ENCODE measurements around the gene LYVE1. TPM values are rescaled to one million over a fixed set of nuclear protein-coding genes. Genes with fewer than 3 reads are reported as not detected.

LYVE1 gene
- total RNA-seq, 1 donor from 2014 or later: 0.14 TPM

DNA sequence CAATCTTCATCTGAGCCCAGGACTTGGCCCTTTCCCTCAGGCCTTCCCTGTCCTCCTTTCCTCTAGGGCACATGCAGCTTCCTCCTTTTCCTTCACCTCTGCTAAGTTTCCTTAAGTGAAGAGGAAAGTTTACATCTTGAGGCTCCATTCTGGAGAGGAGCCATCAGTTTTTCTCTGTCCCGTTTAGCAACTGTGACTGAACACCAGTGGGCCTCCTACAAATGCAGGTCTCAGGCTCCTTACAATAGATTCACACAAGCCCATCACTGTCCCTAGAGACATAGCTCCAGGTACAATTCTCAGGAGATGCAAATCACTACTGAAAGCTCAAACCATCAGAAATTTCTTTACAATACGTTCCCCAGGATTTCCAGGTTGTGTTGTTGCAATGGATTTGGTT is 23.3 kb upstream of the LYVE1 start:
- Mint-ChIP-seq H3K27me3 (ENCODE audit: low read depth) (no peaks in the 10 kb centered on the region), H3K4me3 (no peak overlapping the region), H3K27ac (ENCODE audit: unreplicated experiment) (no peak overlapping the region), H3K9me3 (peaks cover 2% of the 10 kb centered on the region), H3K36me3 (ENCODE audit: low read depth) (peaks cover 5% of the 10 kb centered on the region), H3K4me1 (peaks cover 8% of the 10 kb centered on the region)
- no peak for DNase-seq (ENCODE audit: low read depth, low spot score)
- TF ChIP-seq, protein P1, sequence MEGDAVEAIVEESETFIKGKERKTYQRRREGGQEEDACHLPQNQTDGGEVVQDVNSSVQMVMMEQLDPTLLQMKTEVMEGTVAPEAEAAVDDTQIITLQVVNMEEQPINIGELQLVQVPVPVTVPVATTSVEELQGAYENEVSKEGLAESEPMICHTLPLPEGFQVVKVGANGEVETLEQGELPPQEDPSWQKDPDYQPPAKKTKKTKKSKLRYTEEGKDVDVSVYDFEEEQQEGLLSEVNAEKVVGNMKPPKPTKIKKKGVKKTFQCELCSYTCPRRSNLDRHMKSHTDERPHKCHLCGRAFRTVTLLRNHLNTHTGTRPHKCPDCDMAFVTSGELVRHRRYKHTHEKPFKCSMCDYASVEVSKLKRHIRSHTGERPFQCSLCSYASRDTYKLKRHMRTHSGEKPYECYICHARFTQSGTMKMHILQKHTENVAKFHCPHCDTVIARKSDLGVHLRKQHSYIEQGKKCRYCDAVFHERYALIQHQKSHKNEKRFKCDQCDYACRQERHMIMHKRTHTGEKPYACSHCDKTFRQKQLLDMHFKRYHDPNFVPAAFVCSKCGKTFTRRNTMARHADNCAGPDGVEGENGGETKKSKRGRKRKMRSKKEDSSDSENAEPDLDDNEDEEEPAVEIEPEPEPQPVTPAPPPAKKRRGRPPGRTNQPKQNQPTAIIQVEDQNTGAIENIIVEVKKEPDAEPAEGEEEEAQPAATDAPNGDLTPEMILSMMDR (conservative IDR thresholded peaks at IDR 0.05): no peak

DNA sequence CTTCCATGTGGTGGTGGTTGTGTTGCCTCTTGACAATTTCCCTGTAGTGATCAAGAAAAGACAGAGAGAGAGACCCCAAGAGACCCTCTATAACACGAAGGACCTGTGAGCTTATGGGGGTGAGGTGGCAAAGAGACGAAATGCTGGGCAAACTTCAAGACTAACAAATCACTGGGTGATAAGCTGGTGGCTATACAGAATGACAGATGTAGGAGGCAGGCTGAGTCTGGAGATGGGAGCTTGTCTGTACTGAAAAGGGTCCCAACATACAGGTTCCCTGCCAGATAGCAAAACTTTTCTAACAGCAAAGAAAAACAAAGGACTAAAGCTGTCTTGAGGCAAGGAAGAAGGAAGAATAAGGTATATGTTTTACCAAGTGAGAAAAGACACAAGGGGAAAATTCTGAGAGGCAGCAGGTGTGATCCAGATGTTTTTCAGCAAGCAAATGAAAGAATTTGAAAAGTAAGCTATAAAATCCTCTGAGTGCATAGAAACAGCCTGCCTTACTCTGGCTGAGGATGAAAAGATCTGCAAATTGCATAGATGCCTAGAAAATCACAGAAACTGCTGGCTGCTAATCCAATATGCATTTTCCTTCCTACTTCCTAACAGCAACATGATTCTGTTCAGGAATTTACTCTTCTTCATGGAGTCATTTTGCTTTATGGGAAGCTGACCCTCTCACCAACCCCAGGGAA is 21.9 kb upstream of the LYVE1 start:
- Mint-ChIP-seq H3K27me3 (ENCODE audit: low read depth) (no peaks in the 10 kb centered on the region), H3K4me1 (peaks cover 8% of the 10 kb centered on the region), H3K27ac (ENCODE audit: unreplicated experiment) (no peak overlapping the region), H3K4me3 (no peak overlapping the region), H3K36me3 (ENCODE audit: low read depth) (no peaks in the 10 kb centered on the region), H3K9me3 (no peaks in the 10 kb centered on the region)
- DNase-seq (ENCODE audit: low read depth, low spot score): no peak
- TF ChIP-seq, protein P1 (conservative IDR thresholded peaks at IDR 0.05): no peak

DNA sequence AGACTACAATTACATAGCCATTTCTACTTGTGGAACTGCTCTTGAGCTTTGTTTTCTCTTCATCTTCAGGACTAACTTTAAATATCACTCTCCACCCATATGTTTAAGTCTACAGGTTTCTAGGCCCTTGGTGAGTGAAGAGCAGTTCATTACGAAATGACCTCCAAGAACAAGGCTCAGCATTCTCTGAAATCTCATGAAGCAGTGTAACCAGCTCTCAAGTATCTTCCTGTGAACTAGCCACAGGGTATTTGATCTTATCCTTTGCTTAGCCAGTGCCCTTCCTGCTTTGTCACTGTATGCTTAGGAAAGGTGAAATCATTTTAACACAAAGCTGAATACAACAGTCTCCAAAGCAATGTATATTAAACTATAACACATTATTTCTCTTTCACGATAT is 20.4 kb upstream of the LYVE1 start:
- peaks cover 8% of the 10 kb centered on the region for H3K4me1 Mint-ChIP-seq

DNA sequence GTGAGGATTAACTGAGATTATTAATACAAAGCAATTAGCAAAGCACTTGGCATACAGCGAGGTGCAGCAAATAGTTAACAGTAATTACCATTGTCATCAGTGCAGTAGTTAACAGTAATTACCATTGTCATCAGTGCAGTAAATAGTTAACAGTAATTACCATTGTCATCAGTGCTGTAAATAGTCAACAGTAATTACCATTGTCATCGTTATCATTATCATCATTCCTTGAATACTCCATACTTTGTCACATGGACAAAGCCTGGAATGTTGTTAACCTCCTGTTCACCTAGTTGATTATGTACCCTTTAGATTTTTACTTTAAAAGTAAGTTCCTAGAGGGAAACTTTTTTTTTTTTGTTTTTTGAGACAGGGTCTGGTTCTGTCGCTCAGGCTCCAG is 19.5 kb upstream of the LYVE1 start:
- H3K36me3 Mint-ChIP-seq (ENCODE audit: low read depth): no peaks in the 10 kb centered on the region
- TF ChIP-seq, protein P1 (conservative IDR thresholded peaks at IDR 0.05): no peak
- no peak for DNase-seq (ENCODE audit: low read depth, low spot score)
- H3K4me1 Mint-ChIP-seq: peaks cover 8% of the 10 kb centered on the region
- no peaks in the 10 kb centered on the region for H3K9me3 Mint-ChIP-seq
- H3K27ac Mint-ChIP-seq (ENCODE audit: unreplicated experiment): no peak overlapping the region
- no peaks in the 10 kb centered on the region for H3K27me3 Mint-ChIP-seq (ENCODE audit: low read depth)
- no peak overlapping the region for H3K4me3 Mint-ChIP-seq

More for the DNA sequence above, 20.4 kb upstream of the LYVE1 start:
- TF ChIP-seq, protein P1 (conservative IDR thresholded peaks at IDR 0.05): no peak
- Mint-ChIP-seq H3K27ac (ENCODE audit: unreplicated experiment) (no peak overlapping the region), H3K4me3 (no peak overlapping the region), H3K27me3 (ENCODE audit: low read depth) (no peaks in the 10 kb centered on the region), H3K36me3 (ENCODE audit: low read depth) (no peaks in the 10 kb centered on the region), H3K9me3 (no peaks in the 10 kb centered on the region)
- no peak for DNase-seq (ENCODE audit: low read depth, low spot score)

DNA sequence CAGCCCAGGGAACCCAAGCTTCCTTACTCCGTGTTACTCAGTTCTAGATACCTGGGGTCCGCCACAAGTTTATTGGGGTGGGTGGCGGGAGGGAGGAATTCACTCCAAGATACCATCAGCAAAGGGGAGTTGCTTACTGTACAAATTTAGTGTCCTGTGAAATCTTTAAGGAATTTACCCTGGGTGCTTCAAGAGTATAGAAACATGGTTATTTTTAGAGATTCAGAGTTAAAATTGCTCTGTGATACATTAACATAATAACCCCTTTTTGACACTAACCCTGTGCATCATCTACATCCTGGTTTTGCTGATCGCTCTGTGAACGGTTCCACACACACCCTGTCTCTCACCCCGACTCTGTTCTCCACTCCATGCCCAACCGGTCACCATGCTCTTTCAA is 18.9 kb upstream of the LYVE1 start:
- no peak overlapping the region for H3K27ac Mint-ChIP-seq (ENCODE audit: unreplicated experiment)

More for the DNA sequence above, 18.9 kb upstream of the LYVE1 start:
- Mint-ChIP-seq H3K4me1 (peaks cover 8% of the 10 kb centered on the region), H3K36me3 (ENCODE audit: low read depth) (no peaks in the 10 kb centered on the region), H3K27me3 (ENCODE audit: low read depth) (no peaks in the 10 kb centered on the region), H3K4me3 (no peak overlapping the region), H3K9me3 (no peaks in the 10 kb centered on the region)
- TF ChIP-seq, protein P1 (conservative IDR thresholded peaks at IDR 0.05): no peak
- DNase-seq (ENCODE audit: low read depth, low spot score): no peak
